GM12874 (cell line): ENCODE data around the gene RB1.

Source experiments
- TF ChIP-seq, protein P1 (sequence below): IDR thresholded peaks from 2 replicates; pipeline ENCODE4 v1.5.1; 2011; ENCODE audit warnings: low read depth, mild to moderate bottlenecking, control low read depth, low read length, moderate library complexity; ENCODE audit not compliant: insufficient read depth

RB1 gene

DNA sequence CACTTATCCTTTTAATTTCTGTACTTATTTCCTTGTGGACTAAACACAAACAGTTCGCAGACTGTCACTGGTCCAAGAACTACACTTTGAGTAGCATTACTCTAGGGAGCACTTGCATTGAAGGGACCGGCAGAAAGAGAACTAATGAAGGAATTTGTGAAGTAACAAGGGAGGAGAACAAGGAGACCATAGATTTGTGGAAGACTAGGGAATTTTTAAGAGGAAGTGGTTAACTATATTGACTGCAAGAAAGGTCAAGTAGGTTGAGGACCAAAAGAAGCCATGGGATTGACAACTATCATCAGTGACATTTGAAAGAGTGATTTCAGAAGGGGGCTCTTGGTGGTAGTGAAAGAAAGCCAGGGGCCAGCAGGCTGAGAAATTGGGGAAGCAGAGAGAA lies 4.0 kb upstream of the RB1 start:
- TF ChIP-seq, protein P1, sequence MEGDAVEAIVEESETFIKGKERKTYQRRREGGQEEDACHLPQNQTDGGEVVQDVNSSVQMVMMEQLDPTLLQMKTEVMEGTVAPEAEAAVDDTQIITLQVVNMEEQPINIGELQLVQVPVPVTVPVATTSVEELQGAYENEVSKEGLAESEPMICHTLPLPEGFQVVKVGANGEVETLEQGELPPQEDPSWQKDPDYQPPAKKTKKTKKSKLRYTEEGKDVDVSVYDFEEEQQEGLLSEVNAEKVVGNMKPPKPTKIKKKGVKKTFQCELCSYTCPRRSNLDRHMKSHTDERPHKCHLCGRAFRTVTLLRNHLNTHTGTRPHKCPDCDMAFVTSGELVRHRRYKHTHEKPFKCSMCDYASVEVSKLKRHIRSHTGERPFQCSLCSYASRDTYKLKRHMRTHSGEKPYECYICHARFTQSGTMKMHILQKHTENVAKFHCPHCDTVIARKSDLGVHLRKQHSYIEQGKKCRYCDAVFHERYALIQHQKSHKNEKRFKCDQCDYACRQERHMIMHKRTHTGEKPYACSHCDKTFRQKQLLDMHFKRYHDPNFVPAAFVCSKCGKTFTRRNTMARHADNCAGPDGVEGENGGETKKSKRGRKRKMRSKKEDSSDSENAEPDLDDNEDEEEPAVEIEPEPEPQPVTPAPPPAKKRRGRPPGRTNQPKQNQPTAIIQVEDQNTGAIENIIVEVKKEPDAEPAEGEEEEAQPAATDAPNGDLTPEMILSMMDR: no peak

DNA sequence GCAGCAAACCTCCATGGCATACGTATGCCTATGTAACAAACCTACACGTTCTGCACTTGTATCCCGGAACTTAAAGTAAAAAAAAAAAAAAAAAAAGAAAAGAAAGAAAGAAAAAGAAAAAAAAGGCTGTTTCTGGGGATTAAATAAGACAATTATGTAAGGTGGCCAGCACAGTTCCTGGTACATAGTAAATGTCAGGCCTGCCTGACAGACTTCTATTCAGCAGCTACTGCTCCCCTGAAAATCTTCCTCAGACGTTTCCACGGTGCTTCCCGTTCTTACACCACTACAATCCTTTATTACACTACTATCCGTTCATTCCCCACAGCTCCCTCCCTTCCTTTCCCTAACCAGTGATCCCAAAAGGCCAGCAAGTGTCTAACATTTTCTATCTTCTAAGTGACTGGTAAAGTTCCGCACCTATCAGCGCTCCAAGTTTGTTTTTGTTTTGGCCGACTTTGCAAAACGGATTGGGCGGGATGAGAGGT lies 636 bp upstream of the RB1 start:
- TF ChIP-seq, protein P1: no peak

DNA sequence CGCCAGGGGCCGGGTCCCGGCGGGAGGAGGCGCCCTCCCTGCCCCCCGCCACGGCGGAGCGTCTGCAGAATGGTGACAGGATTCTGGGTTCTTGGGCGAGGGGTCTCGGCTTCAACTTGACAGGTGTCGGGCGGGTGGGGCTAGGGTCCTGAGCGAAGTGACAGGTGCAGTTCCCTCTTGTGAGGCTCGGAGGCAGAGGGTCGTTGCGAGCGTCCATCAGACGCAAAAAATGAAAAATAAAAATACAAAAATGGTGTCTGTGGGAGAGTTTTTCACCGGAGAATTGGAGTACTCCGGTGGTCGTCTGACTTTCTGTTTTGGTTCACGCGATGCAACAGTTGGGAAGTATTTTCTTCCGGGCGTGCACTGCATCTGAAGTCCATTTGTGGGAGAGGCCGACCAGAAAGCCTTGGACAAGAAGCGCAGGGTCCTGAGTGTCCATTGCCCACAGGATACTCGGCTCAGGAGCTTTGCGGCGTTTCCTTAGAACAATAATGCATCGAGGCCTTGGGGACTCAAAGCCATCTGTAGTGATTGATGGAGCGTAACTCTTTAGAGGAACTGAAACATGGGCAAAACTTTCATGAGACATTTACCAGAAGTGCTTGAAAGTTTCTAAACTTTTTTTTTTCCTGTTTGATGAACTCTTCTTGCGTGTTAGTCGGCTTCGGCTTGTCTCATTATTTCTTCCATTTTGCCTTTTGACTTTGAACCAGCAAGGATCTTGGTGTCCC lies 759 bp downstream of the RB1 start:
- TF ChIP-seq, protein P1: no peak

DNA sequence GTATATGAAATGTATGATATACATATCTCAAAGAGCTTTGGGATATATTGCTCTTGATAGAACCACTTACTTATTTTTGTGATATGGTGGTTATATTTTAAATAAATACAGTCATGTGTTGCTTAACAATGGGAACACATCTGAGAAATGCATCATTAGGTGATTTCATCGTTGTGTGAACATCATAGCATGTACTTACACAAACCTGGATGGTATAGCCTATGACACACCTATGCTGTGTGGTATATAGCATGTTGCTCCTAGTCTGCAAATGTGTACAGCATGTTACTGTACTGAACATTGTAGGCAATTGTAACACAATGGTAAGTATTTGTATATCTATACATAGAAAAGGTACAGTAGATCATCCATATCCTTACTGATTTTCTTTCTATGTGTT lies 7.7 kb downstream of the RB1 start:
- TF ChIP-seq, protein P1: no peak

DNA sequence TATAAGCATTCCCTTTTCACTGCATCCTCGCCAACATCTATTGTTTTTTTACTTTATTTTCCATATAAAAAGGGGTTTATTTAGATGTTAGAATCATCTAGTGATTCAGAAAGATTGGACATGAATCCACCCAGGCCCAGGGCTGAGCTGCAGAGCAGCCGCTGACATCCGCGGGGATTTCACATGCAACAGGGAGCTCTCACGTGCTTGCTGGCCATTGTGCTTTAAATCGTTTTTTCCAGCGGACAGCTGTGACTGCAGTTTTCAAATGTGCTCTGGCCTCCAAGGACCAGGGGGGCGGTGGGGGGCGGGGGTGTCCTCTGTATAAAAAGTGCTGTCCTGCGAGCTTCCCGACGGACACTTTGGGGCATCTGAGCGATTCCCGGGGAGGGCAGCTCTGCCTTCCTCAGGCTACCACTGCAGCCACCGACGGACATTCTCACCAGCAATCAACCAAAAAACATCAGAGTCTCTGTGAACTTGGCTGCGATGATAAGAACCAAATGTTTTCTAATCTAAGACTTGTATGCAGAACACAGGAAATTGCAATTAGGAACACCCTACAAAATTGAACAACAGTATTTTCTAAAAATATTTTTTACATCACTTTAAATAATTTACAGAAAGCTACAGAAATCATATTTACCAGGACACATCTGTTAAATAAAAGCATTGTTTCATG lies 12.6 kb downstream of the RB1 start:
- TF ChIP-seq, protein P1: no peak

DNA sequence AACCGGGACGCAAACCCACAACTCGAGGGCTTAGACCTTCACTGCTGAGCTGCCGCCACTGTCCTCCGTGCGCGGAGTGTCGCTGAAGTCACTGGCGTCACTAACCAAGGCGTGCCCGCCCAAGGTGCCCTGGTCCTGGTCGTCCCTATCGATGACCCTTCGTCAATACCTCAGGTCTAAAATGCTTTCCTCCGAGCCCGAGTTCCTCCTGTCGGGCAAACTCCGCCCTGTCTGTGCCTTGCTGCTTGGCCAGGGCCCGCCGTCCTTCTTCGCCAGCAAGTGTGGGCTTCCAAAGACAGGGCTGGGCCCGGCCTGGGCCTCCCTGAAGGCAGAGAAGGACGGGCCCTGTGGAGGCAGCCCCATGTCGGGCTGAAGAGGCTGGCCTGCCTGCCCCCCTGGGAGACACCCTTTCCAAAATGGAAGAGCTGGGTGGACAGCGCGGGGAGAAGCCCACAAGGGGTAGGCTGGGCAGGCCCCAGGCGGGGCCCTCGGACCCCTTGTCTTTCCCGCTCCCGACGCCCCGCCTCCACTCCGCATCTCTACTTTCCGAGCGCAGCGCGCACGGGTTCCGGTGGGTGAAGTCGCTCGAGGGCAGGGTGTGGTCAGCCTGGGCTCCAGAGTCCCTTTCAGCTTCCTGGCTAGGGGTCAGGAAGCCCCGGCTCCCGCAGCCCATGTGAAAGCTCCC lies 13.4 kb downstream of the RB1 start:
- TF ChIP-seq, protein P1: no peak

DNA sequence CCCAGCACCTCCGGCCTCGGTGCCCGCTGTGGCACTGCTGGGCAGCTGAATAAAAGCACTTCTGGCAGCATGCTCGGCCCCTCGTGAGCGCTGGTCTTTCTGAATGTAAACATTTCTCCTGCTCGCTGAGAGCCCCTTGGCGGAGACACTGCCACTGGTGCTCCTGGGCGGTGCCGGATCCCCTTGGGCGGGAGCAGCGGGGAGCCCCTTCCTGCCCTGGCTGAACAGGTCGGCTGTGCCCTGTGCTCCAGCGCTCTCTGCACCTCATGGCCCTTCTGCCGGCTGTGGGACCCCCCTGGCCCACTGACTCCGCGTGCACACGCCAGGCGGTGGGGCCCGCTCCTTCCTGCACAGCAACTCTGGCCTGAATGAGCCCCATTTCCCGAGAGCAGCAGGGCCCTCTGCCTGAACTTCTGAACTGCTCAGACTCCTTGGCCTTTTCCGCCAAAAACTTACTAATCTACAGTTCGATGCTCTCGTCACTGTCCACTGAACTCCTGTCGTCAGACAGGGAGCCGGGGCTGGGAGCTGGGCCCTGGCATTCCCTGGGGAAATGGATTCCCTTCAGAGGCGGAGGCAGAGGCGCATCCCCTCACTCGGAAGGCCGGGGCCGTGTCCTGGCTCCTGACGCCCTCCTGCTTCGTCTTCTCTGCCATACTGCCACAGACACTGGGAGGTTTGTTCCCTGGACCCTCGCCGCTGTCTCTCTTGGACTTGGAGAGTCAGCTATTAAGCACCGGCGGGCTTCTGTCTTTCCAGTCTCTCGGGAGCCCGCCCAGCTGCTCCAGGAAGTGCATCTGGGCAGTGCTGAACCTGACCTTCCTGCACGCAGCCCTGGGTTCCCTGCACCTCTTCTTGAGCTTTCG lies 14.2 kb downstream of the RB1 start:
- TF ChIP-seq, protein P1: no peak
